Esophagus muscularis mucosa (tissue), 4 donors: ENCODE measurements around the gene ERVW-1.
"Not testable (repeated sequence)": the region's sequence is repeated elsewhere in the genome, so short reads cannot be mapped to it uniquely, and the experiment has no call there.

Experiments used
- CTCF ChIP-seq, 3 experiments: fragments of 200-600 bp in 2 of 3; fragments of 450-650 bp in 1 of 3; sonication (generic) in 2 of 3; IDR thresholded peaks; one replicate each; pipeline ENCODE4 v1.5.1; 2017 to 2019; ENCODE audit warnings: antibody characterized with exemption in 3 of 3, mild to moderate bottlenecking in 2 of 3, moderate library complexity in 1 of 3
- EP300 ChIP-seq: sonication (generic); formaldehyde crosslinking; IDR thresholded peaks from one replicate; pipeline ENCODE4 v1.6.1; 2017; ENCODE audit warnings: antibody characterized with exemption
- POLR2A ChIP-seq: fragments of 450-650 bp; IDR thresholded peaks from one replicate; pipeline ENCODE4 v1.6.1; 2017; ENCODE audit warnings: antibody characterized with exemption, moderate library complexity, mild to moderate bottlenecking, low read depth

GRCh38 chr7:92475261-92475770 is 2.4 kb downstream of the ERVW-1 start:
- TF ChIP-seq CTCF (IDR thresholded peaks at IDR 0.05); EP300; POLR2A: not testable (repeated sequence)
